Measurements from ENCODE around the gene C1orf50.

DNA sequence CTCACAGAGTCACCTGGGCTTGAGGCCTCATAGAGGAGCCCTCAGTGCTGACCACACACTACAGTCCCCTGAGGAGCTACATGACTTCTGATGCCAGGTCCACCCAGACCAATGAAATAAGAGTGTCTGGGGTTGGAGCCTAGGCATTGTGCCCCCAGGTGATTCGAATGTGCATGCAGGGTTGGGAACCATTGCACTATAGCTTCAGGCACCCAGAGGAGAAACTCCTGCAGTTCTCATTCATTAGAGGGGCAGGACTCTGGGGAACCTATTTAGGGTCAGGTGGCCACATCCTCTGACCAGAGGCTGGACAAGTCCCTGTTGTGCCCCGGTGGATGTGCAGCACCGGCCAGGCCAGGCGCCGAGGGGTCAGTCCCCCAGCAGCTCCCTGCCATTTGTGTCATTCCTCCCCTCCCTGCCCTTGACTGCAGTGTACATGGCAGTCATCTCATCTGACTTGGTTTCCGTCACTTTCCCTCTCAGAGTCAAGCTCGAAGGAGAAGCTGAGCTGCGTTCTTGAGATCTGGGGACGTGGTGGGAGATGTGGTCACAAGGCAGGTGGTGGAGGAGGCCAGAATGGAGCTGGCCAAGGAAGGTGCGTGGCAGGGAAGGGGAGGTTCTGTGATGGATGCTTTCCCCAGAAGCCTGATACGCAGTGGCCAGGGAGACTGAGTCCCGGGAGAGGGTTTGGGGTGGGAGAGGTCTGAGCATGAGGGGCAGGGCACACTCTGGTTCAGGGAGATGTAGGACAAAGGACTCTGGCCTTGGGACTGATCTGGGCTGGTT is 33.4 kb upstream of the C1orf50 start:
- TF ChIP-seq ZFP30 (CRISPR knock-in tag; IDR thresholded peaks at IDR 0.05) (no peak), ZFP3 (CRISPR knock-in tag; IDR thresholded peaks at IDR 0.05) (no peak), RARB (CRISPR knock-in tag; IDR thresholded peaks at IDR 0.05) (no peak), BACH2 (CRISPR knock-in tag; IDR thresholded peaks at IDR 0.05; ENCODE audit: borderline replicate concordance) (no peak)
- TF ChIP-seq, protein P1, sequence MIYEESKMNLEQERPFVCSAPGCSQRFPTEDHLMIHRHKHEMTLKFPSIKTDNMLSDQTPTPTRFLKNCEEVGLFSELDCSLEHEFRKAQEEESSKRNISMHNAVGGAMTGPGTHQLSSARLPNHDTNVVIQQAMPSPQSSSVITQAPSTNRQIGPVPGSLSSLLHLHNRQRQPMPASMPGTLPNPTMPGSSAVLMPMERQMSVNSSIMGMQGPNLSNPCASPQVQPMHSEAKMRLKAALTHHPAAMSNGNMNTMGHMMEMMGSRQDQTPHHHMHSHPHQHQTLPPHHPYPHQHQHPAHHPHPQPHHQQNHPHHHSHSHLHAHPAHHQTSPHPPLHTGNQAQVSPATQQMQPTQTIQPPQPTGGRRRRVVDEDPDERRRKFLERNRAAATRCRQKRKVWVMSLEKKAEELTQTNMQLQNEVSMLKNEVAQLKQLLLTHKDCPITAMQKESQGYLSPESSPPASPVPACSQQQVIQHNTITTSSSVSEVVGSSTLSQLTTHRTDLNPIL (CRISPR knock-in tag; IDR thresholded peaks at IDR 0.05; ENCODE audit: low read depth): no peak
